HG03064 (cell line): Measurements from ENCODE around the gene ZNF575.
A peak's percentile ranks its signal among the peaks of the same experiment; 100 is the strongest.
"Not testable (repeated sequence)": the region's sequence is repeated elsewhere in the genome, so short reads cannot be mapped to it uniquely, and the experiment has no call there.

Source experiments
- ATAC-seq: cut with Tn5 transposase; IDR thresholded peaks from one replicate; pipeline ENCODE4 v1.9.1; 2021; ENCODE audit warnings: low read depth; ENCODE audit not compliant: unreplicated experiment

Gene ZNF575

GRCh38 chr19:43540381-43540780, 7.4 kb downstream of the ZNF575 start:
- no peak for ATAC-seq

DNA sequence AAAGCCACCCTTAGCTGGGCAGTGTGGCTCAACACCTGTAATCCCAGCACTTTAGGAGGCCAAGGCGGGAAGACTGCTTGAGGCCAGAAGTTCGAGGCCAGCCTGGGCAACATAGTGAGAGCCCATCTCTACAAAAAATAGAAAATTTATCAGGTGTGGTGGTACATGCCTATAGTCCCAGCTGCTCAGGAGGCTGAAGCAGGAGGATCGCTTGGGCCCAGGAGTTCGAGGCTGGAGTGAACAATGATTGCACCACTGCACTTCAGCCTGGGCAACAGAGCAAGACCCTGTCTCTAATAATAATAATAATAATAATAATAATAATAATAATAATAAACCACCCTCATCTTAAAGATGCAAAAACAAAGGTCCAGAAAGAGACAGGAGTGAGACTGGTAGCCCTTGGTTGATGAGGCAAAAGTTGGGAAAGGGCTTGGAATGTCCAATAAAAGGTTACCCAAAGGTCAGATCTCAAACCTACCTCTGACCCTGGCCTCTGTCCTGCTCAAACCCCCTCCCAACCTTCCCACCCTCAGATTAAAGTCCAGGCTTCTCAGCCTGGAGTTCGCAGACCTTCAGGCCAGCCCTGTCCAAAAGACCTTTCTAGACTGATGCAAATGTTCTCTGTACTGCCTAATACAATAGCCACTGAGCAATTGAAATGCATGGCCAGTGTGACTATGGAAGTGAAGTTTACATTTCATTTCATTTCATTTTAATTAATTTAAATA, 9.1 kb downstream of the ZNF575 start:
- ATAC-seq = no peak

DNA sequence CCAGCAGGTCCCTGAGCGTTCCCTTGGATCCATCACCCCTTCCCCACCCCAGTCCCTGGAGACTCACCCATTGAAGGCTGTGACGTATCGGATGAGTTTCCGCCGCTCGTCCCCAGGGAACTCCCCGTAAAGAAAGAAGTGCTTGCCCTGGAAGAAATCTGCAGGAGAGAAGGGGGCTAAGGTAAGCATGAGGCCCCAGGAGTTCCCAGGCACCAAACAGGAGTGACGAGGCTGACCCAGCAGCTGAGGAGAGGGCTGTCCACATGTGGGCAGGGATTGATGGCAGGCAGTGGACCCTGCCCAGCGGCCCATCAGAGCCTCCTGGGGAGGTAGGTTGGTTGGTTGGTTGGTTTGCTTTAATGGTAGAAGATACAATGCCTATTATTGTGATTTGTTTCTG, 11.1 kb downstream of the ZNF575 start:
- no peak for ATAC-seq

DNA sequence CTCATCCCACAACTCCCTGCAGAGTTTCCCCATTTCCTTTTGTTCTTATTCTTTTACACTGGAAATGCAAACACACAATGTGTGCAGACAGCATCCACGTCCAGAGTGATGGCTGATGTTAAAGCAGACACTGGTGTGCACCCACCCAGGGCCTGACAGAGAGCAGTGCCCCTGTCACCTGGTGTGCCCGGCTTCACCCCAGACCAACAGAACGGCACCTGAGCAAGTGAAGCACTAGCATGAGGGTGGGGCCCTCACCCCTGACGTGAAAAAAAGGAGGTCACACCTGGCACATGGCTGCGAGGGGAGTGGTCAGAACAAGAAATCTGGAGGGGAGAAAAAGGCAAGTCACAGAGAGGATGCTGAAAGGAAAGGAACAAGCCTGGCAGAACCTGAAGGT, 12.3 kb downstream of the ZNF575 start:
- no peak for ATAC-seq

DNA sequence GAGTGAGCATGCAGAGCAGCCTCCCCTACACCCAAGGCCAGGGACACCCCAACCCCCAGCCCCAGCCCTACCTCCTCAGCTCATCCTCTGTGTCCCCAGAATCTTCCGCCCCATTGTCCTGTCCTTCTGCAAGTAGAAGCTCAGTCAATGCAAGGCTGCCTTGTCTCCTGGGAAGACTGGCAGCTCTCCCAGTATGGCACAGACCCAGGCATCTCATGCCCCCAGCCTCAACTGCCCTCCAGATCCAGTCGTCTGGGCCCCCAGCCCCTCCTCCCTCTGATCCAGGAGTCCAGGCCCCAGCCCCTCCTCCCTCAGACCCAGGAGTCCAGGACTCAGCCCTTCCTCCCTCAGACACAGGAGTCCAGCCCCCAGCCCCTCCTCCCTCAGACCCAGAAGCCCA, 13.0 kb downstream of the ZNF575 start:
- ATAC-seq = no peak

- ATAC-seq = no peak
Measured at GRCh38 chr19:43546581-43546980, 13.6 kb downstream of the ZNF575 start.

GRCh38 chr19:43547926-43548325, 14.9 kb downstream of the ZNF575 start:
- ATAC-seq = not testable (repeated sequence)

DNA sequence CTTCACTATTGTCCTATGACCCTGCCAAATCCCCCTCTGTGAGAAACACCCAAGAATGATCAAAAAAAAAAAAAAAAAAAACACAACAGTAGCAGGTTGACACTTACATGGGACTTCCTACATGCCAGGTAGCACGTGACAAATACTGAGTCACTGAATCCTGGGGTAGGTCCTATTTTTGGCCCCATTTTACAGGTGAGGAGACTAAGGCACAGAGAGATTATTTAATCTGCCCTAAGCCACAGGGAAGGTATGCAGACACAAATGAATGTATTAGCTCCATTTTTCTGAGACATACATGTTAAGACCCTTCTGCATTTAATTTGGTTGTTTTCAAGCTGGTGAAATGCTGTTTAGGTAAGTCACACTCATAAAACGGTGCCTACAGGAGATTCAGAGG, 15.7 kb downstream of the ZNF575 start:
- ATAC-seq = no peak

DNA sequence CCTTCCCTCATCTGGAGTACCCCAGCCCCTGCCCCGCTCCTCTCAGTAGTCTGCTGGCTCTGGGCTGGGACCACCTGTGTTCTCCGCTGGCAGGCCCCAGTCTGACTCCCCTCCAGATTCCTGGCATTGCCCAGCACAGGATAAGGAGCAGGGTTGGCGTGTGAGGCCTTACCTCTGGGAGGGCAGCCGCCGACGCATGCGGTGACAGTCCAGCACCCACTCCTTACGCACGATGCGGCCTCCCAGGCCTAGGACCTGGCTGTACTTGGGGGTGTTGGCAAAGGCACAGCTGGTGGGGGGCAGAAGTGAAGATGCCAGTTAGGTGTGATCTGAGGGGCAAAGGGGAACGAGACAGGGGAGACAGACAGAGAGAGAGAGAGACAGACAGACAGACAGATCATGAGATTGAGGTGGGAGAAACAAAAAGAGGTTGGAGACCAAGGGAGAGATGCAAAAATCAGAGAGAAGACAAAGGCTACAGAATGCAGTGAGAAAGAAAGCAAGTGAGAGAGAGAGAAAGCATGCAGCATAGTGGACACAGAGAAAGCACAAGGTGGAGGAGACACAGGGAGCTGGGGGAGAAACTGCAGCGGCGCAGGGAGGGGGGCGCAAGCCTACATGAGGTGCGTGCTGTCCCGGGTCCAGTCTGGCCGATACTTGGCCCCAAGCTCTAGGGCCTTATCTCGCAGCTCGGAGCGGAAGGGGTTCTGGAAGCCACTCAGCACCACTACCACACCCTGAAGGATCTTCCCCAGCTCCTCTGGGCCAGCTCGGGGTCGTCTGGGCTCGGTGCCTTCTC, 18.6 kb downstream of the ZNF575 start:
- no peak for ATAC-seq

DNA sequence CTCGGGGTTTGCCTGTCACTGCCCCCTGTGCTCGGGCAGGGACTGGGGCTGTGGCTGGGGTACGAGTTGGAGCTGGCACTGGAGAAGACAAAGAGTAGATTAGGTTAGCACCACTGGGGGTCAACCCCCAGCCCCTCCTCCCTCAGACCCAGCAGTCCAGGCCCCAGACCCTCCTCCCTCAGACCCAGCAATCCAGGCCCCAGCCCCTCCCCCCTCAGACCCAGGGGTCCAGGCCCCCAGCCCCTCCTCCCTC, 19.1 kb downstream of the ZNF575 start:
- ATAC-seq = no peak

- ATAC-seq = no peak
Measured at GRCh38 chr19:43552616-43553015, 19.6 kb downstream of the ZNF575 start.

GRCh38 chr19:43553656-43554055, 20.7 kb downstream of the ZNF575 start:
- ATAC-seq = no peak

DNA sequence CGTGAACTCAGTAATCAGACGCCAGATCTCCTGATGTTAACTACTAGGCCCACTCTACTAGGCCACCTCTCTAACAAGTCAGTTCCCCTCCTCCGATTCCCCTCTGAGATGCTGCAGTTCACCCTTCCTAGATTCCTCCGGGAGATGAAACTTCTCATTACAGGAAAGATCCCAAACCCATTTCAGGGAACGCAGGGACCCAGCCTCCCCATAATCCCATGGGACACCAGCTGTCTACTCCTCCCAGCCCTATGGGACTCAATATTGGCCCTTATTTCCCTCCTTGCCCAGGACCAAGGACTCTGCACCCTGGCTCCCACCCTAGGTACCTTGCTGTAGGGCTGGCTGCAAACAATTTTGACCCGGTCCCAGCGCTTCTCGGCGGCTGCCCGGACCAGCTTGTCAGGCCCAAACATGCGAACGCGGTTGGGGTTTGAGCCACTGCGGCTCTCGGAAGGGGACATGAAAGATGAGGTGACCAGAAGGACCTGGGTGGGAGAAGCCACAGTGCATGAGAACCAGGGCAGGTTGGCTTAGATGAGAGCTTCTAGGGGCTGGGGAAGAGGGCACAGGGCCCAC, 21.4 kb downstream of the ZNF575 start:
- no peak for ATAC-seq

- no peak for ATAC-seq
Measured at GRCh38 chr19:43555185-43555770, 22.3 kb downstream of the ZNF575 start.

- no peak for ATAC-seq
Measured at GRCh38 chr19:43560687-43561086, 27.7 kb downstream of the ZNF575 start.

GRCh38 chr19:43561139-43561970, 28.4 kb downstream of the ZNF575 start:
- ATAC-seq = no peak

- no peak for ATAC-seq
Measured at GRCh38 chr19:43562226-43562697, 29.3 kb downstream of the ZNF575 start.

- peak; percentile 70 for ATAC-seq
Measured at GRCh38 chr19:43562698-43563241, 29.8 kb downstream of the ZNF575 start.

GRCh38 chr19:43563816-43564457, 30.9 kb downstream of the ZNF575 start:
- ATAC-seq = no peak

- no peak for ATAC-seq
Measured at GRCh38 chr19:43564800-43565199, 31.8 kb downstream of the ZNF575 start.
